Urinary bladder (tissue), 4 donors: Measurements from ENCODE around the gene ELOB. TPM values are rescaled to one million over a fixed set of nuclear protein-coding genes. Genes with fewer than 3 reads are reported as not detected.

Source experiments
- DNase-seq: peaks from one replicate; pipeline ENCODE4 v3.0.0-alpha.2; 2015; ENCODE audit errors: extremely low spot score
- H3K27ac ChIP-seq: one replicate; pipeline ENCODE4 v1.5.1; 2013; ENCODE audit warnings: low read depth, mild to moderate bottlenecking, moderate library complexity
- H3K36me3 ChIP-seq: one replicate; pipeline ENCODE4 v1.6.1; 2013; ENCODE audit warnings: mild to moderate bottlenecking, moderate library complexity; ENCODE audit not compliant: insufficient read depth
- H3K4me1 ChIP-seq: one replicate; pipeline ENCODE4 v1.6.1; 2013; ENCODE audit warnings: mild to moderate bottlenecking, moderate library complexity; ENCODE audit not compliant: insufficient read depth
- H3K4me3 ChIP-seq: one replicate; pipeline ENCODE4 v1.5.1; 2013; ENCODE audit warnings: low read depth, low read length
- WGBS: extraction: QIAGEN DNeasy Blood & Tissue Kit; methylation state at CpG from one replicate; pipeline ENCODE4 v1.1.7; 2013; 5-methylcytosine and 5-hydroxymethylcytosine counted together
- polyA plus RNA-seq: library from polyadenylated mRNA; stranded (reverse); fragments of 200-250 nt; gene quantifications from one replicate; pipeline ENCODE4 v1.2.3, GENCODE V29; 2013
- total RNA-seq: library from RNA; depleted of rRNA; stranded (reverse); fragments of >200 nt; gene quantifications from one replicate; pipeline ENCODE4 v1.2.3, GENCODE V29; 2014
- donor health status: healthy with polysubstance abuse.
- donor health status: healthy.

The ELOB gene
- total and polyA plus RNA-seq, 2 donors, result 62.9 to 399 TPM

- Histone ChIP-seq H3K27ac (no peak overlapping the region), H3K36me3 (peaks cover 5% of the 10 kb centered on the region), H3K4me1 (no peaks in the 10 kb centered on the region), H3K4me3 (no peak overlapping the region)
- DNase-seq, result no peak
- 69% methylated on average over 7 of the region's 7 CpGs for WGBS
Observed at GRCh38 chr16:2774161-2774891, 2.8 kb downstream of the ELOB start.

- H3K36me3 ChIP-seq, result peaks cover 5% of the 10 kb centered on the region
- no peak for DNase-seq
- H3K4me1 ChIP-seq, result no peaks in the 10 kb centered on the region
- no peak overlapping the region for H3K4me3 ChIP-seq
- 79% methylated on average over 12 of the region's 12 CpGs for WGBS
- H3K27ac ChIP-seq, result no peak overlapping the region
Observed at GRCh38 chr16:2773188-2773968, 3.7 kb downstream of the ELOB start.

GRCh38 chr16:2771496-2772402 lies 5.3 kb downstream of the ELOB start:
- WGBS, result 64% methylated on average over 18 of the region's 18 CpGs
- no peak for DNase-seq
- Histone ChIP-seq H3K4me3 (no peak overlapping the region), H3K4me1 (no peaks in the 10 kb centered on the region), H3K27ac (no peak overlapping the region), H3K36me3 (peaks cover 8% of the 10 kb centered on the region)

GRCh38 chr16:2770057-2770951 lies 6.8 kb downstream of the ELOB start:
- no peak overlapping the region for H3K27ac ChIP-seq
- no peak for DNase-seq
- H3K4me1 ChIP-seq, result no peaks in the 10 kb centered on the region
- H3K36me3 ChIP-seq, result peaks cover 8% of the 10 kb centered on the region
- 82% methylated on average over 32 of the region's 32 CpGs for WGBS
- H3K4me3 ChIP-seq, result no peak overlapping the region

GRCh38 chr16:2769675-2770056 lies 7.4 kb downstream of the ELOB start:
- Histone ChIP-seq H3K4me3 (no peak overlapping the region), H3K36me3 (peaks cover 8% of the 10 kb centered on the region), H3K4me1 (no peaks in the 10 kb centered on the region), H3K27ac (no peak overlapping the region)
- DNase-seq, result no peak
- WGBS, result 76% methylated on average over 14 of the region's 14 CpGs

- Histone ChIP-seq H3K4me3 (no peak overlapping the region), H3K4me1 (no peaks in the 10 kb centered on the region), H3K27ac (no peak overlapping the region), H3K36me3 (peaks cover 8% of the 10 kb centered on the region)
- 83% methylated on average over 11 of the region's 11 CpGs for WGBS
- no peak for DNase-seq
Observed at GRCh38 chr16:2769100-2769529, 8.0 kb downstream of the ELOB start.

- peaks cover 8% of the 10 kb centered on the region for H3K36me3 ChIP-seq
Observed at GRCh38 chr16:2768403-2769089, 8.5 kb downstream of the ELOB start.

GRCh38 chr16:2767891-2768290 lies 9.2 kb downstream of the ELOB start:
- Histone ChIP-seq H3K27ac (no peak overlapping the region), H3K36me3 (peaks cover 11% of the 10 kb centered on the region), H3K4me1 (no peaks in the 10 kb centered on the region), H3K4me3 (no peak overlapping the region)
- DNase-seq, result no peak
- 69% methylated on average over 14 of the region's 14 CpGs for WGBS

More at GRCh38 chr16:2768403-2769089, 8.5 kb downstream of the ELOB start:
- WGBS, result 78% methylated on average over 17 of the region's 17 CpGs
- Histone ChIP-seq H3K4me1 (no peaks in the 10 kb centered on the region), H3K4me3 (no peak overlapping the region), H3K27ac (no peak overlapping the region)
- DNase-seq, result no peak

- H3K4me3 ChIP-seq, result no peak overlapping the region
- no peak overlapping the region for H3K27ac ChIP-seq
- DNase-seq, result no peak
- H3K36me3 ChIP-seq, result peaks cover 11% of the 10 kb centered on the region
- no peaks in the 10 kb centered on the region for H3K4me1 ChIP-seq
- WGBS, result 91% methylated on average over 19 of the region's 19 CpGs
Observed at GRCh38 chr16:2767140-2767731, 9.8 kb downstream of the ELOB start.

GRCh38 chr16:2766430-2767139 lies 10.5 kb downstream of the ELOB start:
- DNase-seq, result no peak
- H3K4me1 ChIP-seq, result no peaks in the 10 kb centered on the region
- H3K36me3 ChIP-seq, result peaks cover 15% of the 10 kb centered on the region
- 97% methylated on average over 44 of the region's 44 CpGs for WGBS
- H3K27ac ChIP-seq, result no peak overlapping the region
- no peak overlapping the region for H3K4me3 ChIP-seq

GRCh38 chr16:2765462-2766404 lies 11.3 kb downstream of the ELOB start:
- Histone ChIP-seq H3K4me1 (no peaks in the 10 kb centered on the region), H3K36me3 (peaks cover 17% of the 10 kb centered on the region), H3K4me3 (no peak overlapping the region), H3K27ac (no peak overlapping the region)
- 98% methylated on average over 73 of the region's 73 CpGs for WGBS
- no peak for DNase-seq
